SK-N-SH (cell line): Measurements from ENCODE around the gene ITGA4. TPM values are rescaled to one million over a fixed set of nuclear protein-coding genes. Genes with fewer than 3 reads are reported as not detected.

ENCODE experiments used
- CTCF ChIA-PET: fragments of 300-600, 350-600 bp; formaldehyde crosslinking; extraction: SDS; loops from one replicate; lab custom pipeline; 2021; lab: Yijun Ruan, JAX
- POLR2A ChIA-PET: fragments of 350-600 bp; sonication (Branson Sonifier 250); formaldehyde crosslinking; extraction: SDS; loops from one replicate; lab custom pipeline; 2020; ENCODE audit warnings: antibody characterized with exemption, inconsistent platforms; lab: Yijun Ruan, JAX
- DNase-seq: peaks from one replicate; pipeline ENCODE4 v3.0.0; 2012
- H2AFZ ChIP-seq: fragments of 200-600 bp; sonication (generic); 2 replicates; pipeline ENCODE4 v1.8.1; 2016; ENCODE audit warnings: antibody characterized with exemption, mild to moderate bottlenecking, low read depth
- H3F3A ChIP-seq: fragments of 200-600 bp; sonication (generic); replicated peaks from 2 replicates; pipeline ENCODE3; 2016; ENCODE audit warnings: antibody characterized with exemption, mild to moderate bottlenecking; ENCODE audit not compliant: insufficient read depth
- H3K27ac ChIP-seq, 2 experiments: fragments of 200-500 bp in 1 of 2; fragments of 200-600 bp in 1 of 2; sonication (Bioruptor generic) in 1 of 2; sonication (generic), shearing (Covaris generic) in 1 of 2; 2 replicates each; pipeline versions ENCODE4 v1.5.1 to v1.6.1; 2014 to 2016; ENCODE audit warnings: low read depth in 2 of 2, inconsistent platforms in 1 of 2, low read length in 1 of 2, mild to moderate bottlenecking in 1 of 2, mixed read lengths in 1 of 2
- H3K27me3 ChIP-seq: fragments of 200-600 bp; sonication (generic), shearing (Covaris generic); 2 replicates; pipeline ENCODE4 v1.6.1; 2016; ENCODE audit warnings: mixed run types; ENCODE audit not compliant: insufficient read depth
- H3K36me3 ChIP-seq, 2 experiments: fragments of 200-500 bp in 1 of 2; fragments of 200-600 bp in 1 of 2; sonication (Bioruptor generic) in 1 of 2; sonication (generic) in 1 of 2; replicated peaks in 1 of 2; 2 replicates each; pipeline versions ENCODE3 to v1.5.1; 2014 to 2016; ENCODE audit warnings: low read length in 1 of 2, mild to moderate bottlenecking in 1 of 2; ENCODE audit not compliant: insufficient read depth in 2 of 2, control insufficient read depth in 1 of 2
- H3K4me1 ChIP-seq, 2 experiments: fragments of 200-500 bp in 1 of 2; fragments of 200-600 bp in 1 of 2; sonication (Bioruptor generic) in 1 of 2; sonication (generic), shearing (Covaris generic) in 1 of 2; 2 replicates each; pipeline versions ENCODE4 v1.5.1 to v1.6.1; 2014 to 2016; ENCODE audit warnings: low read depth in 1 of 2, low read length in 1 of 2, mixed run types in 1 of 2; ENCODE audit not compliant: insufficient read depth in 2 of 2, control insufficient read depth in 1 of 2
- H3K4me2 ChIP-seq: fragments of 200-600 bp; sonication (generic), shearing (Covaris generic); 2 replicates; pipeline ENCODE4 v1.6.1; 2017; ENCODE audit warnings: mixed run types
- H3K4me3 ChIP-seq, 2 experiments: fragments of 200-500 bp in 1 of 2; fragments of 200-600 bp in 1 of 2; sonication (Bioruptor generic) in 1 of 2; sonication (generic), shearing (Covaris generic) in 1 of 2; 2 replicates each; pipeline versions ENCODE4 v1.5.1 to v1.8.1; 2014 to 2016; ENCODE audit warnings: low read depth in 2 of 2, inconsistent platforms in 1 of 2, low read length in 1 of 2, mild to moderate bottlenecking in 1 of 2, mixed read lengths in 1 of 2, moderate library complexity in 1 of 2
- H3K79me2 ChIP-seq: fragments of 200-600 bp; sonication (generic); 2 replicates; pipeline ENCODE4 v1.8.1; 2017; ENCODE audit warnings: mild to moderate bottlenecking; ENCODE audit not compliant: insufficient read depth
- H3K9ac ChIP-seq: fragments of 200-600 bp; sonication (generic); 2 replicates; pipeline ENCODE4 v1.6.1; 2017; ENCODE audit warnings: mixed run types
- H3K9me2 ChIP-seq: fragments of 200-600 bp; sonication (generic); 2 replicates; pipeline ENCODE4 v1.6.1; 2017; ENCODE audit warnings: mixed run types
- H3K9me3 ChIP-seq: fragments of 200-600 bp; sonication (generic); 2 replicates; pipeline ENCODE4 v1.6.1; 2017; ENCODE audit warnings: mixed run types, mild to moderate bottlenecking, moderate library complexity
- H4K20me1 ChIP-seq: fragments of 200-600 bp; sonication (generic); 2 replicates; pipeline ENCODE4 v1.6.1; 2017; ENCODE audit warnings: mild to moderate bottlenecking, mixed run types; ENCODE audit not compliant: insufficient read depth
- EP300 ChIP-seq, 2 experiments: IDR thresholded peaks; 2 replicates each; pipeline versions ENCODE4 v1.4.0 to v1.6.1; 2012; ENCODE audit warnings: borderline replicate concordance in 1 of 2, low read depth in 1 of 2, low read length in 1 of 2
- EZH2phosphoT487 ChIP-seq: fragments of 200-600 bp; sonication (generic); IDR thresholded peaks from 2 replicates; pipeline ENCODE4 v1.6.1; 2017; ENCODE audit warnings: low read depth, mixed run types, mild to moderate bottlenecking, antibody characterized with exemption, moderate library complexity, borderline replicate concordance
- FOSL2 ChIP-seq: IDR thresholded peaks from 2 replicates; pipeline ENCODE4 v1.4.0; 2012; ENCODE audit warnings: low read depth, mild to moderate bottlenecking, moderate library complexity, borderline replicate concordance
- MXI1 ChIP-seq: IDR thresholded peaks from 2 replicates; pipeline ENCODE4 v1.6.1; 2012; ENCODE audit warnings: mild to moderate bottlenecking, low read depth, low read length, improper control_type of control experiment
- RFX5 ChIP-seq: IDR thresholded peaks from 2 replicates; pipeline ENCODE4 v1.6.1; 2012; ENCODE audit warnings: mild to moderate bottlenecking, improper control_type of control experiment, low read length
- RXRA ChIP-seq: IDR thresholded peaks from 2 replicates; pipeline ENCODE4 v1.4.0; 2012; ENCODE audit warnings: low read depth, mild to moderate bottlenecking, borderline replicate concordance
- SIN3A ChIP-seq: IDR thresholded peaks from 2 replicates; pipeline ENCODE4 v1.6.1; 2012; ENCODE audit warnings: low read depth, mild to moderate bottlenecking, low read length, moderate library complexity, borderline replicate concordance
- SMC3 ChIP-seq: IDR thresholded peaks from 2 replicates; pipeline ENCODE4 v1.6.1; 2012; ENCODE audit warnings: low read depth, low read length, improper control_type of control experiment
- WGBS: methylation state at CpG from one replicate; pipeline ENCODE4 v1.1.6; 2017; ENCODE audit warnings: low lambda C conversion rate; 5-methylcytosine and 5-hydroxymethylcytosine counted together
- polyA plus RNA-seq, 3 experiments: library from polyadenylated mRNA; depleted of rRNA; stranded (reverse); fragments of >200 nt; gene quantifications; 2 replicates each; pipeline ENCODE4 v1.2.3, GENCODE V29; 2012
- TF ChIP-seq, protein P1 (sequence below): IDR thresholded peaks from 2 replicates; pipeline ENCODE4 v1.6.1; 2012; ENCODE audit warnings: mild to moderate bottlenecking, low read depth, low read length, moderate library complexity
- TF ChIP-seq, protein P2 (sequence below): IDR thresholded peaks from 2 replicates; pipeline ENCODE4 v1.4.0; 2012; ENCODE audit warnings: low read depth, borderline replicate concordance
- TF ChIP-seq, protein P3 (sequence below): IDR thresholded peaks from 2 replicates; pipeline ENCODE4; 2012
- TF ChIP-seq, protein P4 (sequence below): fragments of 200-600 bp; sonication (generic); IDR thresholded peaks from 2 replicates; pipeline ENCODE4 v1.6.1; 2017; ENCODE audit warnings: antibody characterized with exemption, mild to moderate bottlenecking, moderate library complexity

ITGA4 gene
- polyA plus RNA-seq, 1 of the 3 experiments (the other 2 are of a cell fraction) = 10.5 TPM

- Histone ChIP-seq H3F3A (no peaks in the 10 kb centered on the region), H3K4me1 (no peaks in the 10 kb centered on the region), H3K79me2 (no peaks in the 10 kb centered on the region), H3K27ac (no peak overlapping the region), H3K27me3 (no peaks in the 10 kb centered on the region), H4K20me1 (no peaks in the 10 kb centered on the region), H3K36me3 (no peaks in the 10 kb centered on the region), H3K4me2 (no peak overlapping the region), H3K4me3 (no peak overlapping the region), H3K9ac (no peak overlapping the region), H3K9me2 (no peaks in the 10 kb centered on the region), H3K9me3 (no peaks in the 10 kb centered on the region), H2AFZ (no peak overlapping the region)
- ChIA-PET CTCF (interaction anchor here (0.9 to 1.2 kb wide), 2 partner anchors 9 to 28 kb away, joined by 3 to 4 read pairs; no protein-coding TSS in a partner anchor), POLR2A (no interaction called here)
- DNase-seq = no peak
- 76% methylated on average over 6 of the region's 6 CpGs for WGBS
- TF ChIP-seq SIN3A (no peak), SMC3 (no peak), EZH2phosphoT487 (no peak), EP300 (IDR thresholded peaks at IDR 0.05; ENCODE audit: borderline replicate concordance in 1 of 2, low read depth in 1 of 2, low read length in 1 of 2) (no peak), RXRA (no peak), MXI1 (no peak)
- TF ChIP-seq, protein P1, sequence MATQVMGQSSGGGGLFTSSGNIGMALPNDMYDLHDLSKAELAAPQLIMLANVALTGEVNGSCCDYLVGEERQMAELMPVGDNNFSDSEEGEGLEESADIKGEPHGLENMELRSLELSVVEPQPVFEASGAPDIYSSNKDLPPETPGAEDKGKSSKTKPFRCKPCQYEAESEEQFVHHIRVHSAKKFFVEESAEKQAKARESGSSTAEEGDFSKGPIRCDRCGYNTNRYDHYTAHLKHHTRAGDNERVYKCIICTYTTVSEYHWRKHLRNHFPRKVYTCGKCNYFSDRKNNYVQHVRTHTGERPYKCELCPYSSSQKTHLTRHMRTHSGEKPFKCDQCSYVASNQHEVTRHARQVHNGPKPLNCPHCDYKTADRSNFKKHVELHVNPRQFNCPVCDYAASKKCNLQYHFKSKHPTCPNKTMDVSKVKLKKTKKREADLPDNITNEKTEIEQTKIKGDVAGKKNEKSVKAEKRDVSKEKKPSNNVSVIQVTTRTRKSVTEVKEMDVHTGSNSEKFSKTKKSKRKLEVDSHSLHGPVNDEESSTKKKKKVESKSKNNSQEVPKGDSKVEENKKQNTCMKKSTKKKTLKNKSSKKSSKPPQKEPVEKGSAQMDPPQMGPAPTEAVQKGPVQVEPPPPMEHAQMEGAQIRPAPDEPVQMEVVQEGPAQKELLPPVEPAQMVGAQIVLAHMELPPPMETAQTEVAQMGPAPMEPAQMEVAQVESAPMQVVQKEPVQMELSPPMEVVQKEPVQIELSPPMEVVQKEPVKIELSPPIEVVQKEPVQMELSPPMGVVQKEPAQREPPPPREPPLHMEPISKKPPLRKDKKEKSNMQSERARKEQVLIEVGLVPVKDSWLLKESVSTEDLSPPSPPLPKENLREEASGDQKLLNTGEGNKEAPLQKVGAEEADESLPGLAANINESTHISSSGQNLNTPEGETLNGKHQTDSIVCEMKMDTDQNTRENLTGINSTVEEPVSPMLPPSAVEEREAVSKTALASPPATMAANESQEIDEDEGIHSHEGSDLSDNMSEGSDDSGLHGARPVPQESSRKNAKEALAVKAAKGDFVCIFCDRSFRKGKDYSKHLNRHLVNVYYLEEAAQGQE = no peak
- TF ChIP-seq, protein P2, sequence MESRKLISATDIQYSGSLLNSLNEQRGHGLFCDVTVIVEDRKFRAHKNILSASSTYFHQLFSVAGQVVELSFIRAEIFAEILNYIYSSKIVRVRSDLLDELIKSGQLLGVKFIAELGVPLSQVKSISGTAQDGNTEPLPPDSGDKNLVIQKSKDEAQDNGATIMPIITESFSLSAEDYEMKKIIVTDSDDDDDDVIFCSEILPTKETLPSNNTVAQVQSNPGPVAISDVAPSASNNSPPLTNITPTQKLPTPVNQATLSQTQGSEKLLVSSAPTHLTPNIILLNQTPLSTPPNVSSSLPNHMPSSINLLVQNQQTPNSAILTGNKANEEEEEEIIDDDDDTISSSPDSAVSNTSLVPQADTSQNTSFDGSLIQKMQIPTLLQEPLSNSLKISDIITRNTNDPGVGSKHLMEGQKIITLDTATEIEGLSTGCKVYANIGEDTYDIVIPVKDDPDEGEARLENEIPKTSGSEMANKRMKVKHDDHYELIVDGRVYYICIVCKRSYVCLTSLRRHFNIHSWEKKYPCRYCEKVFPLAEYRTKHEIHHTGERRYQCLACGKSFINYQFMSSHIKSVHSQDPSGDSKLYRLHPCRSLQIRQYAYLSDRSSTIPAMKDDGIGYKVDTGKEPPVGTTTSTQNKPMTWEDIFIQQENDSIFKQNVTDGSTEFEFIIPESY = no peak
These were observed 36.7 kb upstream of the ITGA4 start for GRCh38 chr2:181420259-181421130.

- no peaks in the 10 kb centered on the region for H3K4me1 ChIP-seq
- H3K9me3 ChIP-seq = no peaks in the 10 kb centered on the region
- no peak overlapping the region for H3K4me2 ChIP-seq
- H3K4me3 ChIP-seq = no peak overlapping the region
- no peaks in the 10 kb centered on the region for H3K9me2 ChIP-seq
- no peaks in the 10 kb centered on the region for H3K27me3 ChIP-seq
- no peak overlapping the region for H3K27ac ChIP-seq
- no peak for DNase-seq
- H3K79me2 ChIP-seq = no peaks in the 10 kb centered on the region
- POLR2A ChIA-PET = no interaction called here
- WGBS = 86% methylated on average over 1 of the region's 1 CpG
- H3K9ac ChIP-seq = no peak overlapping the region
- H4K20me1 ChIP-seq = no peaks in the 10 kb centered on the region
- no peaks in the 10 kb centered on the region for H3F3A ChIP-seq
- CTCF ChIA-PET = interaction anchor here (1.2 kb wide), 2 partner anchors 8 to 15 kb away, joined by 3 to 4 read pairs; no protein-coding TSS in a partner anchor
- no peaks in the 10 kb centered on the region for H3K36me3 ChIP-seq
- H2AFZ ChIP-seq = no peak overlapping the region
- TF ChIP-seq, protein P1 = no peak
- TF ChIP-seq SIN3A (no peak), EZH2phosphoT487 (no peak), RFX5 (no peak), FOSL2 (no peak)
- TF ChIP-seq, protein P3, sequence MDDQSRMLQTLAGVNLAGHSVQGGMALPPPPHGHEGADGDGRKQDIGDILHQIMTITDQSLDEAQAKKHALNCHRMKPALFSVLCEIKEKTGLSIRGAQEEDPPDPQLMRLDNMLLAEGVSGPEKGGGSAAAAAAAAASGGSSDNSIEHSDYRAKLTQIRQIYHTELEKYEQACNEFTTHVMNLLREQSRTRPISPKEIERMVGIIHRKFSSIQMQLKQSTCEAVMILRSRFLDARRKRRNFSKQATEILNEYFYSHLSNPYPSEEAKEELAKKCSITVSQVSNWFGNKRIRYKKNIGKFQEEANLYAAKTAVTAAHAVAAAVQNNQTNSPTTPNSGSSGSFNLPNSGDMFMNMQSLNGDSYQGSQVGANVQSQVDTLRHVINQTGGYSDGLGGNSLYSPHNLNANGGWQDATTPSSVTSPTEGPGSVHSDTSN = no peak
- TF ChIP-seq, protein P4, sequence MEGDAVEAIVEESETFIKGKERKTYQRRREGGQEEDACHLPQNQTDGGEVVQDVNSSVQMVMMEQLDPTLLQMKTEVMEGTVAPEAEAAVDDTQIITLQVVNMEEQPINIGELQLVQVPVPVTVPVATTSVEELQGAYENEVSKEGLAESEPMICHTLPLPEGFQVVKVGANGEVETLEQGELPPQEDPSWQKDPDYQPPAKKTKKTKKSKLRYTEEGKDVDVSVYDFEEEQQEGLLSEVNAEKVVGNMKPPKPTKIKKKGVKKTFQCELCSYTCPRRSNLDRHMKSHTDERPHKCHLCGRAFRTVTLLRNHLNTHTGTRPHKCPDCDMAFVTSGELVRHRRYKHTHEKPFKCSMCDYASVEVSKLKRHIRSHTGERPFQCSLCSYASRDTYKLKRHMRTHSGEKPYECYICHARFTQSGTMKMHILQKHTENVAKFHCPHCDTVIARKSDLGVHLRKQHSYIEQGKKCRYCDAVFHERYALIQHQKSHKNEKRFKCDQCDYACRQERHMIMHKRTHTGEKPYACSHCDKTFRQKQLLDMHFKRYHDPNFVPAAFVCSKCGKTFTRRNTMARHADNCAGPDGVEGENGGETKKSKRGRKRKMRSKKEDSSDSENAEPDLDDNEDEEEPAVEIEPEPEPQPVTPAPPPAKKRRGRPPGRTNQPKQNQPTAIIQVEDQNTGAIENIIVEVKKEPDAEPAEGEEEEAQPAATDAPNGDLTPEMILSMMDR = no peak
These were observed 36.1 kb upstream of the ITGA4 start for GRCh38 chr2:181421131-181421458.
